PFSK-1 (cell line): ENCODE data around the gene ZFTA. TPM values are rescaled to one million over a fixed set of nuclear protein-coding genes. Genes with fewer than 3 reads are reported as not detected.

Experiments
- FOXP2 ChIP-seq: optimal IDR thresholded peaks from 2 replicates; pipeline ENCODE3; 2011; ENCODE audit warnings: borderline replicate concordance, control low read depth, inconsistent platforms; ENCODE audit not compliant: insufficient read depth; ENCODE audit errors: extremely low read length, extremely low read depth
- POLR2AphosphoS5 ChIP-seq: IDR thresholded peaks from 2 replicates; pipeline ENCODE4 v1.6.1; 2012; ENCODE audit warnings: low read depth, mild to moderate bottlenecking, control low read depth, low read length, moderate library complexity
- REST ChIP-seq, 2 experiments: IDR thresholded peaks; 2 replicates each; pipeline versions ENCODE4 v1.6.1 to v1.8.0; 2011 to 2012; ENCODE audit warnings: low read depth in 2 of 2, low read length in 2 of 2, control low read depth in 1 of 2, inconsistent platforms in 1 of 2, mild to moderate bottlenecking in 1 of 2, moderate library complexity in 1 of 2; ENCODE audit not compliant: insufficient read depth in 1 of 2
- SIN3A ChIP-seq: IDR thresholded peaks from 2 replicates; pipeline ENCODE4 v1.6.1; 2012; ENCODE audit warnings: mild to moderate bottlenecking, low read length, moderate library complexity, borderline replicate concordance; ENCODE audit not compliant: insufficient read depth
- TAF1 ChIP-seq: IDR thresholded peaks from 2 replicates; pipeline ENCODE4 v1.6.1; 2012; ENCODE audit warnings: low read length, control low read depth, borderline replicate concordance; ENCODE audit not compliant: insufficient read depth
- polyA plus RNA-seq: library from polyadenylated mRNA; unstranded; fragments of >200 nt; gene quantifications from one replicate; pipeline ENCODE4 v1.2.1, GENCODE V29; 2012; ENCODE audit warnings: low read depth, missing spikeins; ENCODE audit not compliant: insufficient read length

Gene ZFTA
- polyA plus RNA-seq = 20.8 TPM

- TF ChIP-seq TAF1 (no peak), SIN3A (no peak), REST (IDR thresholded peaks at IDR 0.05; ENCODE audit: insufficient read depth in 1 of 2, low read depth in 2 of 2, low read length in 2 of 2) (no peak), POLR2AphosphoS5 (peak; percentile 22; the same call in 1 of the 2 replicates)
Measured at GRCh38 chr11:63768237-63769041, at the start of gene ZFTA. ZFTA (minus strand) TSS chr11:63768775; CDS start chr11:63768622, 153 bp downstream.

GRCh38 chr11:63817758-63818498 is 49.4 kb upstream of the ZFTA start:
- TF ChIP-seq SIN3A (no peak), TAF1 (no peak), POLR2AphosphoS5 (no peak), FOXP2 (no peak), REST (IDR thresholded peaks at IDR 0.05; ENCODE audit: insufficient read depth in 1 of 2, low read depth in 2 of 2, low read length in 2 of 2) (no peak)

- TF ChIP-seq TAF1 (no peak), POLR2AphosphoS5 (no peak), SIN3A (no peak), FOXP2 (no peak), REST (IDR thresholded peaks at IDR 0.05; ENCODE audit: insufficient read depth in 1 of 2, low read depth in 2 of 2, low read length in 2 of 2) (no peak)
Measured at GRCh38 chr11:63816732-63817131, 48.2 kb upstream of the ZFTA start.

GRCh38 chr11:63816166-63816565 is 47.6 kb upstream of the ZFTA start:
- no peak for TF ChIP-seq SIN3A
- TF ChIP-seq FOXP2 = no peak
- no peak for TF ChIP-seq POLR2AphosphoS5
- no peak for TF ChIP-seq TAF1
- TF ChIP-seq REST (IDR thresholded peaks at IDR 0.05; ENCODE audit: insufficient read depth in 1 of 2, low read depth in 2 of 2, low read length in 2 of 2) = no peak
